ENCODE data around the gene CA10.

GRCh38 chr17:52201767-52202519 lies 43.4 kb upstream of the CA10 start:
- TF ChIP-seq, protein P1, sequence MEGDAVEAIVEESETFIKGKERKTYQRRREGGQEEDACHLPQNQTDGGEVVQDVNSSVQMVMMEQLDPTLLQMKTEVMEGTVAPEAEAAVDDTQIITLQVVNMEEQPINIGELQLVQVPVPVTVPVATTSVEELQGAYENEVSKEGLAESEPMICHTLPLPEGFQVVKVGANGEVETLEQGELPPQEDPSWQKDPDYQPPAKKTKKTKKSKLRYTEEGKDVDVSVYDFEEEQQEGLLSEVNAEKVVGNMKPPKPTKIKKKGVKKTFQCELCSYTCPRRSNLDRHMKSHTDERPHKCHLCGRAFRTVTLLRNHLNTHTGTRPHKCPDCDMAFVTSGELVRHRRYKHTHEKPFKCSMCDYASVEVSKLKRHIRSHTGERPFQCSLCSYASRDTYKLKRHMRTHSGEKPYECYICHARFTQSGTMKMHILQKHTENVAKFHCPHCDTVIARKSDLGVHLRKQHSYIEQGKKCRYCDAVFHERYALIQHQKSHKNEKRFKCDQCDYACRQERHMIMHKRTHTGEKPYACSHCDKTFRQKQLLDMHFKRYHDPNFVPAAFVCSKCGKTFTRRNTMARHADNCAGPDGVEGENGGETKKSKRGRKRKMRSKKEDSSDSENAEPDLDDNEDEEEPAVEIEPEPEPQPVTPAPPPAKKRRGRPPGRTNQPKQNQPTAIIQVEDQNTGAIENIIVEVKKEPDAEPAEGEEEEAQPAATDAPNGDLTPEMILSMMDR (IDR thresholded peaks at IDR 0.05) = no peak
- TF ChIP-seq POLR2A (IDR thresholded peaks at IDR 0.05) (no peak), POLR2AphosphoS5 (IDR thresholded peaks at IDR 0.05; ENCODE audit: insufficient read depth in 1 of 2, low read depth in 1 of 2) (no peak)

Data from vagina (tissue), 2 donors.